NCI-H2196 treated with DMSO at 0.1 percent for 48 hours (cell line): ENCODE results near the gene SEPHS2.
A peak's percentile ranks its signal among the peaks of the same experiment; 100 is the strongest.
"Not testable (repeated sequence)": the region's sequence is repeated elsewhere in the genome, so short reads cannot be mapped to it uniquely, and the experiment has no call there.

ENCODE experiments used
- DNase-seq: peaks from one replicate; lab custom pipeline; 2025; ENCODE audit not compliant: unreplicated experiment; lab: John Stamatoyannopoulos, UW

SEPHS2 gene

GRCh38 chr16:30445408-30446202 is at the start of gene SEPHS2:
Gene SEPHS2, minus strand, starts transcription at chr16:30445874. Its CDS starts 147 bp downstream, at chr16:30445727.
- DNase-seq, result peak; percentile 84

GRCh38 chr16:30494709-30495108 is 49.0 kb upstream of the SEPHS2 start:
- no peak for DNase-seq

GRCh38 chr16:30493941-30494488 is 48.3 kb upstream of the SEPHS2 start:
- DNase-seq, result no peak

GRCh38 chr16:30491744-30492308 is 46.2 kb upstream of the SEPHS2 start:
- no peak for DNase-seq

GRCh38 chr16:30491229-30491628 is 45.6 kb upstream of the SEPHS2 start:
- DNase-seq, result no peak

GRCh38 chr16:30490210-30490609 is 44.5 kb upstream of the SEPHS2 start:
- DNase-seq, result no peak

- DNase-seq, result no peak
These were observed 43.3 kb upstream of the SEPHS2 start for GRCh38 chr16:30488764-30489605.

- no peak for DNase-seq
These were observed 40.3 kb upstream of the SEPHS2 start for GRCh38 chr16:30485818-30486436.

- DNase-seq, result no peak
These were observed 39.2 kb upstream of the SEPHS2 start for GRCh38 chr16:30484887-30485286.

- DNase-seq, result no peak
These were observed 36.7 kb upstream of the SEPHS2 start for GRCh38 chr16:30482366-30482765.

GRCh38 chr16:30481381-30481780 is 35.7 kb upstream of the SEPHS2 start:
- DNase-seq, result no peak

- DNase-seq, result no peak
These were observed 33.2 kb upstream of the SEPHS2 start for GRCh38 chr16:30478766-30479478.

GRCh38 chr16:30477773-30478172 is 32.1 kb upstream of the SEPHS2 start:
- not testable (repeated sequence) for DNase-seq

GRCh38 chr16:30476991-30477390 is 31.3 kb upstream of the SEPHS2 start:
- no peak for DNase-seq

GRCh38 chr16:30474684-30475083 is 29.0 kb upstream of the SEPHS2 start:
- DNase-seq, result no peak

GRCh38 chr16:30474074-30474452 is 28.4 kb upstream of the SEPHS2 start:
- no peak for DNase-seq

- no peak for DNase-seq
These were observed 27.8 kb upstream of the SEPHS2 start for GRCh38 chr16:30473231-30474073.

GRCh38 chr16:30472328-30472942 is 26.8 kb upstream of the SEPHS2 start, which contains the start of gene ITGAL:
Gene ITGAL, plus strand, starts transcription at chr16:30472742. Its CDS starts 96 bp downstream, at chr16:30472838.
- no peak for DNase-seq

- no peak for DNase-seq
These were observed 24.9 kb upstream of the SEPHS2 start for GRCh38 chr16:30470632-30470995.
